ENCODE results near the gene TK2. TPM values are rescaled to one million over a fixed set of nuclear protein-coding genes. Genes with fewer than 3 reads are reported as not detected.

The TK2 gene
- total and polyA plus RNA-seq, 9 of the 15 experiments (the other 6 are each of a cell fraction or from before 2014, with no cell fraction given): 1.1 to 10.2 (median 5.3) TPM

- TF ChIP-seq HNRNPH1 (optimal IDR thresholded peaks at IDR 0.05; ENCODE audit: low read depth, low read length): no peak
- 0 out of 2 replicates have a peak, but pooled peaks have one; percentile 7 for TF ChIP-seq HDGF (IDR thresholded peaks at IDR 0.05)
- TF ChIP-seq POLR2A (conservative IDR thresholded peaks at IDR 0.05): peak; percentile 86
- no peak for TF ChIP-seq KLF10 (CRISPR knock-in tag; IDR thresholded peaks at IDR 0.05)
- no peak for TF ChIP-seq ZNF512 (tag; IDR thresholded peaks at IDR 0.05)
- TF ChIP-seq EP300 (IDR thresholded peaks at IDR 0.05; ENCODE audit: low read length): peak; percentile 71
- no peak for TF ChIP-seq TARDBP (IDR thresholded peaks at IDR 0.05)
- peak; percentile 43 for TF ChIP-seq TEAD4 (IDR thresholded peaks at IDR 0.05; ENCODE audit: low read length)
- TF ChIP-seq TEAD4 (CRISPR knock-in tag; IDR thresholded peaks at IDR 0.05; ENCODE audit: borderline replicate concordance): no peak
- TF ChIP-seq SRF (CRISPR knock-in tag; IDR thresholded peaks at IDR 0.05): peak; percentile 71 to 91; a peak in 3 of 4 replicates
- no peak for TF ChIP-seq WHSC1 (IDR thresholded peaks at IDR 0.05; ENCODE audit: low read length)
- no peak for TF ChIP-seq BRF2 (IDR thresholded peaks at IDR 0.05; ENCODE audit: borderline replicate concordance, insufficient read depth, insufficient read length)
- no peak for TF ChIP-seq RFX1 (IDR thresholded peaks at IDR 0.05)
- TF ChIP-seq ARID3B (CRISPR knock-in tag; IDR thresholded peaks at IDR 0.05; ENCODE audit: borderline replicate concordance): no peak
- TF ChIP-seq TBP (optimal IDR thresholded peaks at IDR 0.05; ENCODE audit: low read depth, low read length): peak; percentile 65
- TF ChIP-seq CSDE1 (IDR thresholded peaks at IDR 0.05): no peak
- TF ChIP-seq ZNF436 (CRISPR knock-in tag; IDR thresholded peaks at IDR 0.05): no peak
- TF ChIP-seq HDAC6 (IDR thresholded peaks at IDR 0.05; ENCODE audit: low read depth, low read length): no peak
- no peak for TF ChIP-seq RBM39 (optimal IDR thresholded peaks at IDR 0.05; ENCODE audit: low read depth, low read length)
- TF ChIP-seq TSHZ1 (CRISPR knock-in tag; IDR thresholded peaks at IDR 0.05): no peak
Measured at GRCh38 chr16:66516808-66517585, 32.9 kb downstream of the TK2 start (continued).
